ENCODE measurements around the gene FUCA1. TPM values are rescaled to one million over a fixed set of nuclear protein-coding genes. Genes with fewer than 3 reads are reported as not detected.

FUCA1 gene
- total and polyA plus RNA-seq, 2 of the 8 experiments (the other 6 are each of a cell fraction or from before 2014, with no cell fraction given), result 5.9 to 6.4 TPM

DNA sequence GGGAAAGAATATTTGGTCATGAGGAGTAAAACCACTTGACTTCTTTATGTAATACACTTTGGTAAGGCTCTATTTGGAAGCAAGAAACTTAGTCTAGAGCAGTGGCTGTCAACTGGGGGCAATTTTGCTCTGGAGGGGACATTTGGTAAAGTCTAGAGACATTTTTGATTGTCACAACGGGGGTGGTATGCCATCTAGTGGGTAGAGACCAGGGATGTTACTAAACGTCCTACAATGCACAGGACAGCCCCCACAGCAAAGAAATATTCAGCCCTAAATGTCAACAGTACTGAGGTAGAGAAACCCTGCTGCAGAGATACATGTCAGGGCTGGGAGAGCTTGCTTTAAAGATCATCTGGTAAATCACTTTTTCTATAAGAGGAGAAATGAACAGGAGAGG is 13.5 kb downstream of the FUCA1 start:
- H3K4me1 ChIP-seq (replicated peaks in 1 of 4; ENCODE audit: control insufficient read depth in 3 of 4, insufficient read depth in 4 of 4, low read length in 3 of 4), result no peaks in the 10 kb centered on the region
- H3K27ac ChIP-seq (ENCODE audit: low read depth, low read length), result no peak overlapping the region
- H3K4me2 ChIP-seq (ENCODE audit: insufficient read depth in 1 of 2, low read depth in 2 of 2, low read length in 2 of 2), result no peak overlapping the region
- H3K79me2 ChIP-seq (ENCODE audit: control insufficient read depth in 1 of 2, insufficient read depth in 2 of 2, low read length in 2 of 2), result no peaks in the 10 kb centered on the region
- H3K27me3 ChIP-seq (replicated peaks in 1 of 4; ENCODE audit: control insufficient read depth in 3 of 4, extremely low read depth in 1 of 4, insufficient read depth in 3 of 4, low read length in 3 of 4), result no peaks in the 10 kb centered on the region
- H2BK120ac ChIP-seq (replicated peaks; ENCODE audit: low read depth, low read length), result no peak overlapping the region
- no peak overlapping the region for H2AK5ac ChIP-seq (ENCODE audit: low read depth, low read length)
- H3K14ac ChIP-seq (ENCODE audit: insufficient read length), result no peak overlapping the region
- H3K4ac ChIP-seq (replicated peaks; ENCODE audit: insufficient read length, low read depth, low read length), result no peak overlapping the region
- TF ChIP-seq POU5F1 (IDR thresholded peaks at IDR 0.05; ENCODE audit: low read depth, low read length), result no peak
- no peak for TF ChIP-seq POLR2A (IDR thresholded peaks at IDR 0.05; ENCODE audit: control extremely low read depth in 1 of 2, low read depth in 2 of 2, low read length in 2 of 2)
- TF ChIP-seq, protein P1, sequence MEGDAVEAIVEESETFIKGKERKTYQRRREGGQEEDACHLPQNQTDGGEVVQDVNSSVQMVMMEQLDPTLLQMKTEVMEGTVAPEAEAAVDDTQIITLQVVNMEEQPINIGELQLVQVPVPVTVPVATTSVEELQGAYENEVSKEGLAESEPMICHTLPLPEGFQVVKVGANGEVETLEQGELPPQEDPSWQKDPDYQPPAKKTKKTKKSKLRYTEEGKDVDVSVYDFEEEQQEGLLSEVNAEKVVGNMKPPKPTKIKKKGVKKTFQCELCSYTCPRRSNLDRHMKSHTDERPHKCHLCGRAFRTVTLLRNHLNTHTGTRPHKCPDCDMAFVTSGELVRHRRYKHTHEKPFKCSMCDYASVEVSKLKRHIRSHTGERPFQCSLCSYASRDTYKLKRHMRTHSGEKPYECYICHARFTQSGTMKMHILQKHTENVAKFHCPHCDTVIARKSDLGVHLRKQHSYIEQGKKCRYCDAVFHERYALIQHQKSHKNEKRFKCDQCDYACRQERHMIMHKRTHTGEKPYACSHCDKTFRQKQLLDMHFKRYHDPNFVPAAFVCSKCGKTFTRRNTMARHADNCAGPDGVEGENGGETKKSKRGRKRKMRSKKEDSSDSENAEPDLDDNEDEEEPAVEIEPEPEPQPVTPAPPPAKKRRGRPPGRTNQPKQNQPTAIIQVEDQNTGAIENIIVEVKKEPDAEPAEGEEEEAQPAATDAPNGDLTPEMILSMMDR (IDR thresholded peaks at IDR 0.05; ENCODE audit: control extremely low read depth in 1 of 3, insufficient read depth in 1 of 3, low read depth in 1 of 3, low read length in 3 of 3), result peak in 2 of 3 experiments; percentile 5 to 19; a peak in 1 of 4 replicates
- peak; percentile 19 to 45; a peak in 2 of 4 replicates for TF ChIP-seq RAD21 (IDR thresholded peaks at IDR 0.05 in 1 of 2, conservative IDR thresholded peaks at IDR 0.05 in 1 of 2; ENCODE audit: low read depth in 2 of 2, low read length in 2 of 2)
- no peak overlapping the region for H3K56ac ChIP-seq (replicated peaks; ENCODE audit: insufficient read length, low read depth, low read length)
- H4K8ac ChIP-seq (ENCODE audit: extremely low read depth, insufficient read depth, low read length), result no peak overlapping the region
- DNase-seq (ENCODE audit: low read depth in 1 of 2, low spot score in 2 of 2) (no peak), FAIRE-seq (no peak)
- H2BK5ac ChIP-seq (ENCODE audit: low read depth, low read length), result no peak overlapping the region
- H4K20me1 ChIP-seq (replicated peaks in 1 of 2; ENCODE audit: control insufficient read depth in 1 of 2, insufficient read depth in 2 of 2, low read length in 2 of 2), result no peaks in the 10 kb centered on the region
- no peak overlapping the region for H4K5ac ChIP-seq (ENCODE audit: insufficient read length, low read depth, low read length)
- no peak overlapping the region for H3K4me3 ChIP-seq (ENCODE audit: extremely low read depth in 1 of 4, insufficient read depth in 2 of 4, low read depth in 3 of 4, low read length in 4 of 4)
- H3K23ac ChIP-seq (ENCODE audit: insufficient read length), result no peak overlapping the region
- ChIA-PET CTCF (ENCODE audit: partially characterized antibody) (interaction anchor here (0.7 to 2.2 kb wide), 3 partner anchors 11 to 48 kb away, joined by 4 to 16 read pairs (median 5); no protein-coding TSS in a partner anchor), POLR2A (ENCODE audit: partially characterized antibody) (interaction anchor here (1.4 kb wide), 1 partner anchor 13 kb away, joined by 3 read pairs; the partner anchor contains the start of gene FUCA1)
- H3K79me1 ChIP-seq (ENCODE audit: low read depth, low read length), result no peaks in the 10 kb centered on the region
- no peak overlapping the region for H2BK12ac ChIP-seq (ENCODE audit: low read depth, low read length)
- no peak overlapping the region for H4K91ac ChIP-seq (replicated peaks; ENCODE audit: insufficient read length, low read length)
- H3K23me2 ChIP-seq (ENCODE audit: low read depth, low read length), result no peaks in the 10 kb centered on the region
- H2BK20ac ChIP-seq (ENCODE audit: low read length), result no peak overlapping the region
- no peaks in the 10 kb centered on the region for H3K36me3 ChIP-seq (ENCODE audit: control insufficient read depth in 2 of 4, insufficient read depth in 4 of 4, low read length in 3 of 4)
- no peak overlapping the region for H3K18ac ChIP-seq (ENCODE audit: extremely low read depth, low read length)
- no peak overlapping the region for H2AFZ ChIP-seq (ENCODE audit: low read length)
- H3K9ac ChIP-seq (replicated peaks in 1 of 4; ENCODE audit: extremely low read depth in 1 of 4, low read depth in 3 of 4, low read length in 3 of 4), result no peak overlapping the region
- peaks cover 0 to 6% of the 10 kb centered on the region in 2 experiments; a peak in 1 of 4 replicates for H3K9me3 ChIP-seq (ENCODE audit: insufficient read depth in 2 of 2, low read depth in 1 of 2, low read length in 1 of 2)
- H2BK15ac ChIP-seq (ENCODE audit: low read length), result no peak overlapping the region
- WGBS, 2 experiments (ENCODE audit: extremely low coverage in 1 of 2, insufficient coverage in 1 of 2, insufficient read length in 1 of 2, insufficient replicate concordance in 2 of 2, low coverage in 1 of 2, low lambda C conversion rate in 2 of 2, missing lambda C conversion rate in 1 of 2), result 45% methylated on average over 2 of the region's 2 CpGs; no CpG with 5 or more reads in 1 of the 2 experiments

Measured in H1 (cell line).